NCI-H1436 (cell line): ENCODE data around the gene HAAO.

ENCODE experiments used
- DNase-seq: peaks from one replicate; lab custom pipeline; 2025; lab: John Stamatoyannopoulos, UW

Gene HAAO

GRCh38 chr2:42793334-42794270, 1.2 kb upstream of the HAAO start:
- DNase-seq, result no peak

- no peak for DNase-seq
Measured at GRCh38 chr2:42792087-42792582, 248 bp downstream of the HAAO start.

GRCh38 chr2:42791606-42792005, 777 bp downstream of the HAAO start:
- DNase-seq, result no peak

GRCh38 chr2:42789751-42790150, 2.6 kb downstream of the HAAO start:
- DNase-seq, result no peak

- no peak for DNase-seq
Measured at GRCh38 chr2:42788882-42789281, 3.5 kb downstream of the HAAO start.

- DNase-seq, result no peak
Measured at GRCh38 chr2:42788478-42788793, 3.9 kb downstream of the HAAO start.

GRCh38 chr2:42787788-42788477, 4.5 kb downstream of the HAAO start:
- DNase-seq, result no peak

GRCh38 chr2:42787424-42787787, 5.0 kb downstream of the HAAO start:
- no peak for DNase-seq

GRCh38 chr2:42786561-42787345, 5.6 kb downstream of the HAAO start:
- no peak for DNase-seq

- DNase-seq, result no peak
Measured at GRCh38 chr2:42784204-42784880, 8.0 kb downstream of the HAAO start.

GRCh38 chr2:42783511-42783910, 8.9 kb downstream of the HAAO start:
- DNase-seq, result no peak

- no peak for DNase-seq
Measured at GRCh38 chr2:42781181-42781580, 11.2 kb downstream of the HAAO start.

GRCh38 chr2:42777883-42778805, 14.2 kb downstream of the HAAO start:
- no peak for DNase-seq

- DNase-seq, result no peak
Measured at GRCh38 chr2:42775810-42776209, 16.6 kb downstream of the HAAO start.

- DNase-seq, result no peak
Measured at GRCh38 chr2:42775186-42775585, 17.2 kb downstream of the HAAO start.

GRCh38 chr2:42771546-42772153, 20.7 kb downstream of the HAAO start:
- no peak for DNase-seq

GRCh38 chr2:42770288-42771131, 21.9 kb downstream of the HAAO start:
- DNase-seq, result no peak

GRCh38 chr2:42769583-42770287, 22.6 kb downstream of the HAAO start:
- DNase-seq, result no peak
